NCI-H187 treated with DMSO at 0.1 percent for 48 hours (cell line): ENCODE results near the gene SLC44A2.
A peak's percentile ranks its signal among the peaks of the same experiment; 100 is the strongest.
"Not testable (repeated sequence)": the region's sequence is repeated elsewhere in the genome, so short reads cannot be mapped to it uniquely, and the experiment has no call there.

Experiments used
- DNase-seq: peaks from one replicate; lab custom pipeline; 2025; lab: John Stamatoyannopoulos, UW

The SLC44A2 gene

DNA sequence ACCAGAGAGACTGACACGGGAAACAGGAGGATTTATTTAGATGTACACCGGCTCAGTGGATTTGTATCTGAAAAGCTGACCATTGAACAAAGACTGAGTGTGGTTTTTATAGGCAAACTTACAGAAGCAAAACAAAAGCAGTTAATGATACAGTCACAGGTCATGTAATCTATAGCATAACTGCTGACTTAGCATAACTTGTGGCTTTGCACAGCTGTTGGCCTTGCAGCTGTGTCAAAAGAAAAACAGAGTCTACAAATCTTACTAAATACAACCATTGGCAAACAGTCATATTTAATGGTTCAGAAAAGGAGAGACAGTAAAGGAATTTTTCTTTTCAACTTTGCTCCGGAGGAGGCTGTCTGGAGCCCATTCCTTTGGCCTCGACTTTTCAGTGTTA lies 26.5 kb downstream of the SLC44A2 start:
- no peak for DNase-seq

DNA sequence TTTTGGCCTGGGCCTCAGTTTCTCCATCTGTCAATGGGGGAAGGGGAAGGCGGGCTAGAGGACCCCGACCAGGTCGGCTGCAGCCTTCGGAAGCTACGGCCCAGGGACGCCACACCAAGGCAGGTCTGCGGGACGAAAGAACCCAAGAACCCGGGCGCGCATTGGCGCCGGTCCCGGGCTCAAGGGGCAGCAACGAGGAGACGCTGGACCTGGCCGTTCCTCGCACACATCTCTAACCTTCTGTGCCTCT lies 28.1 kb downstream of the SLC44A2 start:
- DNase-seq, result no peak

DNA sequence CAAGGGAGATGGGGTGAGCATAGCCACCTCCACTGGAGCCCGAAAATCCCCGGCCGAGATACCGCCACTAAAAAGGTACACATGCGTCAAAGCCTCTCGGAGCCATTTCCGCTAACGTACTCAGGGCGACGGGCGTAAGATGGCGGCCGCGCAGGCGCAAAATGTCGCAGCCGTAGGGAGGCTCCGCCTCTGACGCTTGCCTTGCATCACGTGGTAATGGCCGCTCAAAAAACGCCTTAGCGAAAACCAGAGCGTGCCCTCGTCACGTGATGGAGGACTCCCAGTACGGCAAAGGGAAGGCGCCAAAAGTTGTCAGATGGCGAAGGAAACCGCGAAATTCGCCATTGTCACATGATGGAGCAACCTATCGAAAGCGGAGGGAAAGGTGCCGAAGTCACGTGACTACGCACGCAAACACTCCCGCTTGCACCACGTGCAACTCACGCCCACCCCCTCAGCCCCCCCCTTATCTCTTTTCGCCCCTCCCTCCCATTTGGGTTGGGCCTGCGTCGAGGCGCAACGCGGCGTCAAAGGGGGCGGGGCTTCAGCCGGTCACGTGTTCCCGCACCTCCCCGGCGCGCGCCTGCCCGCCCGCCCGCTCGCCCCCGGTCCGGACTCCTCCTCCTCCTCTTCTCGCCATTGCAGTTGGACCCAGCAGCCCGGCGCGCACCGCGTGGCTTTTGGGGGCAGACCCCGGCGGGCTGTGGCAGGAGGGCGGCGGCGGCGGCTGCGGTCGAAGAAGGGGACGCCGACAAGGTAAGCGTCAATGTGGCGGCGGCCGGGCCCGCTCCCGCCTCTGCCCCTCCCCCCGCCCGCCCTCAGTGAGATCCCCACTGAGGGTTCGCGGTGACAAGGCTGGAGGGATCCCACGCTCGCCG lies 28.6 kb downstream of the SLC44A2 start, which contains the start of gene ILF3:
TSS of gene ILF3 (plus strand) at position 615 of the 878 bp plus-strand sequence. CDS start 16,260 bp downstream, outside the sequence.
- peak; percentile 92 for DNase-seq

DNA sequence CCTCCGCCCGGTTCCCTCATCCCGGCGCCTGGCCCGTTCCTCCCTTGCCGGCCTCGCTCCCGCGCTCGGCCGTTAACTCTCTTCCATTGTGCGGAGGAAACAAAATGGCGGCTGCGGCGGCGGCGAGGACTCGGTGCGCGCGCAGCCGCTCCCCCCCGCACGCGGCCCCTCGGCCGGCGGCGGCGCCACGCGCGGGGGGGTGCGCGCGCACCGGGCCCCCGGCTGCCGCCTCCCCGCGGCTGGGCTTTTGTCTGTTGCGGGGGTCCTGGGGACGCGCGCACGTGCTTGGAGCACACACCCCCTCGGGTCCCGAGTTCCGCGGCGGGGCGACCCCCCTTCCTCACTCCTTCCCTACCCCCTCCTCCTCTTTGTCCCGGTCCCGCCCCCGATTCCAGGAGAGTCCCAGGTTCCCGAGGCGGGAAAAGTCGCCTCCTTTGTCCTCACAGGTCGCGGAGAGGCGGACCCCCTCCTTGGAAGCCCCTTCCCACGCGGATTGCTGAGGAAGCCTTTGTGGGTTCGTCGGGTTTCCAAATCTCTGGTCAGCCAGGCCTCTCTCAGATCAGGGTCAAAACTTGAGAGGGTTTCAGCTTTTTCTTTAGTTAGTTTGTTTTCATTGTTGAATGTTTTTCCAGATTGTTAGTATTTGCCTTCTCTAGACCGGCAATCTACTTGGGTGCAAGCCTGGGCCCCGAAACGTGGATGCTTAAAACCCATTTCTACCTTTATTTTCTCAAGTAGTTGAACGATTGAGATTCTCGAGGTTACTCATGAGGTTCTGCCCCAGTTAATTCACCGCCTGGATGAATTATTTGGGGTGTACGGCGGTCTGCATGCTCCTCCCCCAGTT lies 29.5 kb downstream of the SLC44A2 start:
- DNase-seq, result no peak

DNA sequence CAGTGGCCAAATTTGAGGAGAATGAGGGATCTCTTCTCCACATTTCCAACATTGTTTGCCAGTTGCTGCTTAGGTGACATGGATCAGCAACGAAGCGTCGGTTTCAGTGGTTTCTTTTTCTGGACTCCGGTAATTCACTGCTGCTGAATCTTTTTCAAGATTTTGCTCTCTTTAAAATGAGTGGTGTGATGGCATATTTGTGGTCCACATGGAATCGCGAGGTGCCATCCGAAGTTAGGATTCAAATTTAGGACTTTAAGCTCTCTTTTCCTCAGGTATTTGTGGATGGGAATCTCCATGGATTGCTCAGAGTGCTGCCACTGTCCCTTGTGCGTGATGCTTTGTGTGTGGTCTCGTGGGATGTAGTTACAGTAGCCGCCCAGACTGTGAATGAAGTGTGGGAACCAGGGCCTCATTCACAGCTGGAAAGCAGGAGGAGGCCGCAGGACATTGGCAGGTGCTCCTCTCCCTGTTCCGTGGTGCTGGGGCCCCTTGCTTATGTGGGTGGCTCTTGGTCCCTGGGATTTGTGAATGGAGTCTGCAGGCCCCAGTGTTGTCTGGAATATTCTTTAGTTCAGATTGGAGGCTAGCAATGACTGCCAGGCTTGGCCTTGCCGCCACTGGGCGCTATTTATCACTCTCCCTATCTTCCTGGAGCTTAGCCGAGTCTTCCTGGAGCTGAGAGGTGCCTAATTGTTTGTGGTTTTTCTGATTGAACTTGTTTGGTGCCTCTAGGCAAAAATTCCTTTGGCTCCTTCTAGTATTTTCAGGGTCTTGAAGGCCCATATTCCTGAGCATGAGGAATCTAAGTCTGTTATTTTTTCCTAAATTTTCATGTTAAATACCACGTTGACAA lies 30.3 kb downstream of the SLC44A2 start:
- DNase-seq, result no peak

DNA sequence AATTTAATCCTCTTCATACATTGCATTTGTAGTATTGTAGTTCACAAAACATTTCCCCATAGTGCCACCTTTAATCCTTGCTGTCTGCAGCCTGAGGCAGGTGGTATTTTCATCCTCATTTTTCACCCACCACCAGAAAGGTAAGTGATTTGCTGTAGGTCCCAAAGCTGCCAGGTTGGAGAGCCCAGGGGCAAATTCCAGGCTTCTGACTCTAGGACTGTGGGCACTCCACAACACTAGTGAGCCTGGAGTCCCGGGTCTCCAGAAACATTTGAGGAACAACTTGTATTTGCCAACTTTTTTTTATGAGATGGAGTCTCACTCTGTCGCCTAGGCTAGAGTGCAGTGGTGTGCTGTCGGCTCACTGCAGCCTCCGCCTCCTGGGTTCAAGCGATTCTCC lies 35.0 kb downstream of the SLC44A2 start:
- no peak for DNase-seq

DNA sequence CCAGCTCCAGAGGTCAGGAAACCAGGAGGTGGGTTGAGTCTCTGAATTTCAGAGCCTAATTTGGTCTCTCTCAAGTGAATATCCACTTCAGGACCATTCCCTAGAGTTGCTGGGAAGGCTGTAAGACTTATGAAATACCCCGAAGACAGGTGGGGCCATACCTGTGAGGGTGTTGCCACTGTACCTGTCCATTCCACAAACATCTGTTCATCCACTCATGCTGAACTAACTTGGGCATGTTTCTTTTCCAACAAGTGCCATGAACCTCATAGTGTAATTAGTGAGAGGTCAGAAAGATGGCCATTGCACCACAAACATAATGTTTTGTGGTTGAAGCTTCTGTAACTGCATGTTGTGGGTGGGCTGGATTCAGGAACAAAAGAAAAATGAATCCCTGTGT lies 36.6 kb downstream of the SLC44A2 start:
- DNase-seq, result no peak

DNA sequence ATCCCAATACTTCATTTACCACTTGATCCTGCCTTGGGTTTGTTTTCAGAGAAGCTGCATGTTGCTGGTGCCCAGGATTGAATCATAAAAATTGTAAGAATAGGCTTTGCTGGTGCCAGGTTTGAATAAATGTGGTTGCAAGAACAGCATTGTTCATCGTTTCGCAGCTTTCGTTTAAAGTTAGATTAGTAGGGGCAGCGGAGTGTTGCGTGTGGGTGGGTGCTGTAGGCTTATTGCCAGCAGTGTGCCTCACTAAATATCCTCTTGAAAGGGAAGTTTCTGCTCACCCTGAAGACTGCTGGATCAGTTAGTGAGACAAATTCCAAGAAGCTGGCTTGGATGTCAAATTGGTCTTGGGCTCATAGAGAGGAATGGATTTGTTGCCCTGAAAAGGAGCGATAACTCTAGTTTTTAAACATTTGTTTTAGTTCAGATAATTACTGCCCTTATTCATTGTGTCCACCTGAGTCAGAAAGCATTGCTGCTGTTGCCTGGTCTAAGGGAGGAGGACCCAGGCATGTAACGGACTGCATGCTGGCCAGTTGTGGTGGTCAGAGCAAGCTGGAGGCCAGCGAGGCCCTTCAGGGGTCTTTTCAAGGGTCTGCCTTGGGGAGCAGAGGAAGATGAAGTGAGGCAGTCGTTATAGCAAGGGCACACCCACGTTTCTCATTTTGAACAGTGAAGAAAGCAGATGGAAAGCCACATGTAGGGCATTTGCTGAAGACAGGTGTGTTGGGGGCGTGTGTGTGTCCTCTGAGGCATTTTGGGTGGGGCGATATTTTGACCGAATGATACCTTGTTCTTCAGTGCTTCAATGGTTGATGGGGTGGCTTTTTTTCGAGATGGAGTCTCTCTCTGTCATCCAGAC lies 37.3 kb downstream of the SLC44A2 start:
- DNase-seq, result no peak

DNA sequence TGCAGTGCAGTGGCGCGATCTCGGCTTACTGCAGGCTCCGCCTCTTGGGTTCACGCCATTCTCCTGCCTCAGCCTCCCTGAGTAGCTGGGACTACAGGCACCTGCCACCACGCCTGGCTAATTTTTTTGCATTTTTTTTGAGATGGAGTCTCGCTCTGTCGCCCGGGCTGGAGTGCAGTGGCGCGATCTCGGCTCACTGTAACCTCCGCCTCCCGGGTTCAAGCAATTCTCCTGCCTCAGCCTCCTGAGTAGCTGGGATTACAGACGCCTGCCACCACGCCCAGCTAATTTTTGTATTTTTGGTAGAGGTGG lies 37.9 kb downstream of the SLC44A2 start:
- DNase-seq, result not testable (repeated sequence)

DNA sequence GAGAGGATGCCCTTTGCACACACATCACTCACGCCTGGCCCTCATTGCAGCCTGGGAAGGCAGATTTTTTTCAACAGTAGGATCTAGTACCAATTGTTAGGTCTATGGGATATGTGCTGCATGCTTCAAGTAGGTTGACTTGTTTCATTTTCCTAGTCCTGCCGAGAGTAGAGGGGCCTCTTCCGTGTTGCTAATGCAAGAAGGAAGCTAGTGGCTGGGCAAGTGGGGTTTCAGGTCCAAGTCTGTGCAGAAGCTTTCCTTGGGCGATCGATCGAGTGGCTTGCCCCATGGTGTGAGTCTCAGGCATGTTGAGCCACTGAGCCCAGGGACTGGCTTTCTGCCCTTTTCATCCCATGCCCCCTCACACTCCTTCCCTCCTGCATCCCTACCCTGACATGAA lies 42.5 kb downstream of the SLC44A2 start:
- DNase-seq, result no peak

DNA sequence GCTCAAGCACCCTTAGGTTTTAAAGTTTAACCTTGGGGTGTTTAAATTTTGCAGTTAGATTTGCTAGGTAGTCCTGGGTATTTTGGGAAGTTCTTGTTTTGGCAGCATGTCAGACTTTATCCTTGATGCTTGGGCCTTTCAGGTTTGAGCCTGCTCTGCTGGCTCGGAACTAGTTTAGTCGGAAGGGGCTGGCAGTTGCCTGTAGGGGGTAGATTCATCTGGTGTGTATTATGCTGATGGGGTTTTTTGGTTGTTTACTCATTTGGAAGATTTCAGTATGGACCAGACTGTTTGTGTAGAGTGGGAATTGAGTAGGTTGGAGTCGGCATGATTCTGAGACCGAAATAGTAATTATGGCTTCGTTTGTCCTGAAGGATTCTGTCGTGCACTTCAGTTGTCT lies 43.9 kb downstream of the SLC44A2 start:
- no peak for DNase-seq

DNA sequence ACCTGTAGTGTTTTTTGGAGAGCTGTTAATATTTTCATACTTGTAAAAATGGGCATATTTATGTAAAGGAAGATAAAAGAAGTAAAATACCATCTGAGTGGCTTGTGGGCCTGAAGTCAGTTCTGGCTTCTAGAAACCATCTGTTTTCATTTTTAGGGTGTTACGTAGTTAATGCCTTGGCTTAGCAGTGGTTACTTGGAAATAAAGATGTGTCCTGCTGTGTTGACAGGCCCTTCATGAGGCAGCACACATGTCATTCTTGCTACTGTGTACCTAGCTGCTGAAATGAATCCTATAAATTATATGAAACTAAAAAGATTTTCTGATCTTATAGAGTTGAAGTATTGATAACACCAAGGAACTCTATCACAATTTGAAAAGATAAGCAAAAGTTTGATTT lies 44.8 kb downstream of the SLC44A2 start:
- DNase-seq, result no peak

DNA sequence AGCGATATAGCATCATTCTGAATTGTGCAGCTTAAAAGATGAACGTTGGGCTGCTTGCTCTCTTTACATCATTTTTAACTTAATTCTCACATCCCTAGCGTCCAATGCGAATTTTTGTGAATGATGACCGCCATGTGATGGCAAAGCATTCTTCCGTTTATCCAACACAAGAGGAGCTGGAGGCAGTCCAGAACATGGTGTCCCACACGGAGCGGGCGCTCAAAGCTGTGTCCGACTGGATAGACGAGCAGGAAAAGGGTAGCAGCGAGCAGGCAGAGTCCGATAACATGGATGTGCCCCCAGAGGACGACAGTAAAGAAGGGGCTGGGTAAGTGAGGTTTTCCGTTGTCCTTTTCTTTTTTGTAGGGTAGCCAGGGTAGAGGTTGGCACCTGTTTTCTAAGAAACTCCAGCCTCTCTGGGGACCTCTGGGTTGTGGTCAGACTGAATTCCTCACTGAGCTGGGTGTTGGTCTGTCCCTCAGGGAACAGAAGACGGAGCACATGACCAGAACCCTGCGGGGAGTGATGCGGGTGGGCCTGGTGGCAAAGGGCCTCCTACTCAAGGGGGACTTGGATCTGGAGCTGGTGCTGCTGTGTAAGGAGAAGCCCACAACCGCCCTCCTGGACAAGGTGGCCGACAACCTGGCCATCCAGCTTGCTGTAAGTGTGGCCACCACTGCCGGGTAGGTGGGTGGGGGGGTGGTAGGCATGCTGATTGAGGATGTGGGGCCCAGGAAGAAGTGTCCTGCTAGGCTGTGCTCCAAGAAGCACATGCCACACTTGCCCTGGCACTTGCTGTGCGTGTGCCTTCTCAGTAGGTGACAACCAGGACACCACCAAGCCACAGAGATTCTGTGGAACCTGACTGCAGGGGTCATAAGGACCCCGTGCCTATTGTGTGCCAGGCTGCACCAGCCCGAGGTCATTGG lies 45.8 kb downstream of the SLC44A2 start:
- no peak for DNase-seq

DNA sequence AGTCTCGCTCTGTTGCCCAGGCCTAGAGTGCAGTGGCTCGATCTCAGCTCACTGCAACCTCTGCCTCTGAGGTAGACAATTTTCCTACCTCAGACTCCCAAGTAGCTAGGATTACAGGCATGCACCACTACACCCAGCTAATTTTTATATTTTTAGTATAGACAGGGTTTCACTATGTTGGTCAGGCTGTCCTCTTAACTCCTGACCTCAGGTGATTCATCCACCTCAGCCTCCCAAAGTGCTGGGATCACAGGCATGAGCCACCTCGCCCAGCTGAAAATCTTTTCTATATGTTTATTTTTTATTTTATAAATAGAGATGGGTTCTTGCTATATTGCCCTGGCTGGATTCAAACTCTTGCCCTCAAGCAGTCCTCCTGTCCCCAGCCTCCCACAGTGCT lies 46.6 kb downstream of the SLC44A2 start:
- DNase-seq, result not testable (repeated sequence)

DNA sequence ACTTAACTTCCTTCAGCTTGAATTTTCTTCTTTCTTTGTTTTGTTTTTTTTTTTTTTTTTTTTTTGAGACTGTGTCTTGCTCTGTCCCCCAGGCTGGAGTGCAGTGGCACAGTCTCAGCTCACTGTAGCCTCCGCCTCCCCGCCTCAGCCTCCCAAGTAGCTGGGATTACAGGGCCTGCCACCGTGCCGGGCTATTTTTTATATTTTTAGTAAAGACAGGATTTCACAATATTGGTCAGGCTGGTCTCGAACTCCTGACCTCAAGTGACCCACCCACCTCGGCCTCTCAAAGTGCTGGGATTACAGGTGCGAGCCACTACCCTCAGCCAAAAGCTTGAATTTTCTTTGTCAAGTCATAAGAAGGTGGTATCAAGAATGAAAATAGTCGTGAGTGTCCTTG lies 49.9 kb downstream of the SLC44A2 start:
- not testable (repeated sequence) for DNase-seq

DNA sequence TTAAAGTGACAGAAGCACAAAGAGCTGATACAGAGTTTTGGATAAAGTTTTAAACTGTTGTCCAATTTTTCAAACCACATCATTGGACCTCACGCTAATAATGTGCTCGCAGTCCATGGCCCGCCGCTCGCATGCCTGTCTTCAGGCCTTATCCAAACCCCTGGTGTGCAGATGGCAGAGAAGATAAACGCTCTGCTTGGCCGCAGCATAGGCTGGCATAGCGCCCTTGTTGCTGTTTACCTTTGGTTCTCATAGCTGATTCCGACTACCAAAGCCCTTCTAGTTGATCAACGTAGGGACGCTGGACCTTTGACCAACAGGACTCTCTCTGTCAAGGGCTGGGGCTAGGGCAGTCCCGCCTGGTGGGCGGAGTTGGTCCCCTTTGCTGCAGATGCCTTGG lies 52.4 kb downstream of the SLC44A2 start:
- DNase-seq, result no peak

DNA sequence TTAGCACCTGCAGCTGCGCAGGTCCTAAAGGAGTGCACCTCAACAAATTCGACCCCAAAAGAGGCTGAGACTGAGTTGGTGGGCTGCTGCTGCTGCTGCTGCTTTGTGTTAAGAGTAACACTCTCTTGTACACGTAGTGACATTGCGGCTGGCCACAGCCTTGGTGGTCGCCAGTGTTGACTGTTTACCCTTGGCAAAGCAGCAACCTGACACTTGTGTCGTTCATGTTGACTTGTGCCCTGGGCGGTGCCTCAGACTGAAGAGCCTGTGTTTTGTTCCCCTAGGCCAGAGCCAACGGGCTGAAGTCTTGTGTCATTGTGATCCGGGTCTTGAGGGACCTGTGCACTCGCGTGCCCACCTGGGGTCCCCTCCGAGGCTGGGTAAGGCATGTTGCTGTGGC lies 53.5 kb downstream of the SLC44A2 start:
- no peak for DNase-seq

DNA sequence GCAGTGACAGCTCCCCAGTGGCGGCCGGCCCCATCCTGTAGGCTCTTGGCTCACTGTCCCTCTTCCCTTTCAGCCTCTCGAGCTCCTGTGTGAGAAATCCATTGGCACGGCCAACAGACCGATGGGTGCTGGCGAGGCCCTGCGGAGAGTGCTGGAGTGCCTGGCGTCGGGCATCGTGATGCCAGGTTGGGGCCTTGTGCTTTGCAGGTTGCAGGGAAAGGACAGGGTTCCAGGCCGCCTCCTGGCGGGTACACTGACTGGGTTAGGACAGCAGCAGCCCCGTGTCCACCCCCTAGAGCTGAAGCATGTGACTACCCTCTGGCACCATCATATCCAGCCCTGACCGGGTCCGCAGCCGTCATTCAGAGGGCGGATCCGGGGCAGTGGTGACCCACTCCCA lies 54.4 kb downstream of the SLC44A2 start:
- DNase-seq, result no peak

DNA sequence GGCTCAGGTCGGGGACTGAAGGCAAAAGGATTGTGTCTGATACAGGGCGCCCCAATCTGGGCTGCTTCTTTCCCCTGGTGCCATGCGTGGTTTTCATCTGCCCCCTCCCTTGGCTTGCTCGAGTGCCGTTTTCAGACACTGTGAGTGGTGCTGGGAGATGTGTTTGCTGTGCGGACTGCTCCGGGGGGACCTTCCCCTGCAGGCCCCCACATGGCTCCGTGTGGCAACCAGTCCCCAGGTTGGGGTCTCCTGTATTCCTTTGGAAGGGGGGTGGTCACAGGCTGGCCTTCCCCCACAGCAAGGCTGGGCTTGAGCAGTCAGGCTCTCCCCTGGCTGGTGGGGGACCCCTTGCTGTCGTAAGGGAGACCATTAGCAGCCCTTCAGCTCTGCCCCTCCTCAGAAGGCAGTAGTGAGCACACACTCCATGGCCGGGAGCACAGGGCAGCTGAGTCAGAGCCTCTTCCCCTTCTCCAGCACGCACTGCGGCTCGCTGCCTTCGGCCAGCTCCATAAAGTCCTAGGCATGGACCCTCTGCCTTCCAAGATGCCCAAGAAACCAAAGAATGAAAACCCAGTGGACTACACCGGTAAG lies 55.3 kb downstream of the SLC44A2 start:
- no peak for DNase-seq

DNA sequence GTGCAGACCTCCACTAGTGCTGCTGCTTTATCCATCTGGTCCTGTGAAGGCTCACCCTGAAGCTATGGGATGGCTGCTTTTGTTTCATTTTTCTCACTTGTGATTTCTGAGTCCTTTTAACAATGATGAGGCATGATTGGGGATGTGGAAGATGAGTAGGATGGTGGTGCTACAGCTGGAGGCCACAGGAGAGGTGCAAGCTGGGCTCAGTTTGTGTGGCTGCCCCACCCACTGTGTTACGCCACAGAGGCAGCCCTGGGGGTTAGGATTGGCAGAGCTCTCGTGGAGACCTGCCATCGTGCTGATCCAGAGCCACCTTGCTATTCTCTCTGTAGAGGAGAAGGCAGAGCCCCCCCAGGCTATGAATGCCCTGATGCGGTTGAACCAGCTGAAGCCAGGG lies 56.3 kb downstream of the SLC44A2 start:
- no peak for DNase-seq
